GM19324 (cell line): ENCODE measurements around the gene TUBB4B.
A peak's percentile ranks its signal among the peaks of the same experiment; 100 is the strongest.

Experiments
- ATAC-seq: cut with Tn5 transposase; IDR thresholded peaks from one replicate; pipeline ENCODE4 v1.9.1; 2021; ENCODE audit warnings: mild to moderate bottlenecking, moderate library complexity; ENCODE audit not compliant: unreplicated experiment, low FRiP score

The TUBB4B gene

DNA sequence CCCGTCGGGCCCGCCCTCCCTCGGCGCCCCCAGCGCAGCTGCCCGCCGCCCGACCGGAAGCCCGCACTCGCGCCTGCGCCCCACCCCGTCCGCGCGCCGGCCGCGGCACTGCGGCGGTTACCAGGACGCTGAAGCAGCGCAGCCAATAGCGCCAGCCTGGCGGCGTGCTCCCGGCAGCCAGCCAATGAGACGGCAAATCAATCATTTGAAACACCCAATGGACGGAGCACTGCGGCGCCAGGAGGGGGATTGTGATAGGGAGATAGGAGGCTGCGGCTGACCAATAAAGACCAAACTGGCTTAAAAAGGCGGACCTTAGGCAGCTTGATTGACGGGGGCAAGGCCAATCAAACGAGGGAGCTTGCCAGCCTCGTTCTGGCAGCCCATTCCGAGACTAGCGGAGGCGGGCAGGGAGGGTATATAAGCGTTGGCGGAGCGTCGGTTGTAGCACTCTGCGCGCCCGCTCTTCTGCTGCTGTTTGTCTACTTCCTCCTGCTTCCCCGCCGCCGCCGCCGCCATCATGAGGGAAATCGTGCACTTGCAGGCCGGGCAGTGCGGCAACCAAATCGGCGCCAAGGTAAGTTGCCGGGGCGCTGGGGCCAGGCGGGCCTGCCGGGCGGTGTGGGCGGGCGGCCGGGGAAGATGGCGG, at the start of gene TUBB4B:
TUBB4B (plus strand) TSS at position 447 of the 649 bp plus-strand sequence; CDS start at position 521, 74 bp downstream.
- ATAC-seq: peak; percentile 85

DNA sequence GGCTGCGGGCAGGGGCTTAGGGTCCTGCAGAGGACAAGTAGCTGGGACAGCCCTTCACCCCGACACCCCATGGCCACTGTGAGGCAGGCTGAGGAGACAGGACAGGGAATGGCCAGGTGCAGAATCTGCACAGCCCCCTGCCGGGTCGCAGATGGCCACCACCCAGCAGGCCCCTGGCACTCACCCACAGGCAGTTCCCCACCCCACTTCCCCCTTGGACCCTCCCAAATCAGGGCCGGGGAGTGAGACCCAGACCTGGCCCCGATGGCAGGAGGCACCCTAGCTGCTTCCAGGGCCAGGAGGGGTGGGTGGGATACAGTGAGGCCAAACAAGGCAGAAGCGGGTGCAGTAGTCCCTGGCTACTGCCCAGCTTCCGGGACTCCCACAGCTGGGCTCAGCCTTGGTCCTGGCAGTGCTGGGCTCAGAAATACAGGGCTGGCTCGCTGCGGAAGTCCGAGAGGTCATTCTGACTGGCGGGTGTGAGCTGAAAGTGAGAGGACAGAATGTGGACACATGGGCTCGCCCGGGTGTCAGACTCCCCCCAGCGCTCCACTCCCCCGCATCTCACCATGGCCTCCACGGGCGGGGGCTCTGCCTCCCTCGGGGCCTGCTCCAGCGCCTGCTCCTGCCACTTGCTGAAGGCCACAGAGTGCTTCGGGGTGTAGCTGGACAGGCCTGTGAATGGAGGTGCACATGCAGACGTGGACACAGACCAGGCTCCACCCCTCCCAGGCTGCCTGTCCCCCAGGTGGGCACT, 49.2 kb upstream of the TUBB4B start:
- no peak for ATAC-seq

DNA sequence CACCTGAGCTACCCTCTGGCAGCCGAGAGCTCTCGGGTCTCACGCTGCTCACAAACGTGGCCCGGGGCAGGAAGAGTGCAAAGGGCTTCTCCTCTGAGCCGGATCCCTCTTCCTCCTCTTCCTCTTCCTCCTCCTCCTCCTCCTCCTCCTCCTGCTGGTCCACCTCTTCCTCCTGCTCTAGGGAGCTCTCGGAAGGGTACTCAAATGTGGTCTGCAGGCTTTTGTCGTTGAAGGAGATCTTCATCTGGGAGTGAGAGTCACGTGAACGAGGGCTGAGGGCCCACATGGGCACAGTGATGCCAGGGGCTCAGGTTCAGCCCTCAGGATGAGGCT, 48.7 kb upstream of the TUBB4B start:
- no peak for ATAC-seq

DNA sequence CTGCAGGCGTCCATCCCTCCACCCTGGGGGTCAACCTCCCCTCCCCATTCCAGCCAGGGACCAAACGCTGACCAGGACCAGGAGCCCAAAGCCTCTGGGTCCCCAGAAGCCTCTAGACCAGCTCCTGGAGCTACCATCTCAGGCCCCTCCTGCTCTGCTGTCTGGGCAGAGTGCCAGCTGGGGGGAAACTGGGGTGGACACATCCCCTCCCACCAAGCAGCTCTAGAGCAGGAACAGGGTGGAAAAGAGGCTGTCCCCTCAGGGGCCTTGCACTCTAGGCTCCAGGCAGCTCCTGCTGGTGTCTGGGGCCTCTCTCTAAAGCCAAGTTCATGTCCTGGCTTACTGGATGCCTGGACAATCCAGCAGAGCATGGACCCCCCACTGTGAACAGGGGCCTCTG, 48.2 kb upstream of the TUBB4B start:
- no peak for ATAC-seq

DNA sequence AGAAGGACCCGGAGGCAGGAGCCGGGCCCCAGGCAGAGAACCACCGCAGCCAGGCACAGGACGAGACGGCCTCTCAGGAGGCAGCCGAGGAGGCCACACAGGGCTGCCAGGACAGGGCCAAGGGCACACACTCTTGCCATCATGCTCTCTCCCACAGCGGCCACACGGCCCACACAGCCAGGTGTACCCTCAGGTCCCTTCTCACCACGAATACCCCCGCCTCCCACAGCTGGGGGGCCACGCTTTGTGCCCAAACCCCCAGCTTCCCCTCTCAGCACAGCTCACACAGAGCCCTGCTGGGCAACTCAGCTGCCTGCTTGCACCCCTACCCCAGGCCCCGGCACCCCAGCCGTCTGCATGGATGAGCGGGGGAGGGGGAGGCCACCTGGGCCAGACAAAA, 47.3 kb upstream of the TUBB4B start:
- no peak for ATAC-seq

DNA sequence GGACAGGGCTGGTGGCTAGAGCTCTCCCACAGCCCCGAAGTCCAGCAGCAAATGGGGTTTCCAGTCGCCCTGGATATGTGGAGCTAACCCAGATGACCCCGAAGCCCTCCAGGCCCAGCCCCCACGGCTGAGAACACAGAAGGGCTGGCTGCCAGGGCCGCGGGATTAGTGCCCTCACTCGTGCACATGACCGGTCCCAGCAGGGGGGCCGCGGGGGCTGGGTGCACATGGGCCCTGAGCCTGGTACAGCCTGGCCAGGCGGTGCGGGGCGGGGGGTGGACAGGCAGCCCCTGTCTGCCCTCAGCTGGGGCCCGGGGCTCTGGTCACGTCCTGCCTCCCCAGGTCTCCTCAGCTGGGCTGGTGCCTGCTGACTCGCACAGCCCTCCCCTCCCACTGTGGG, 46.7 kb upstream of the TUBB4B start:
- ATAC-seq: no peak

DNA sequence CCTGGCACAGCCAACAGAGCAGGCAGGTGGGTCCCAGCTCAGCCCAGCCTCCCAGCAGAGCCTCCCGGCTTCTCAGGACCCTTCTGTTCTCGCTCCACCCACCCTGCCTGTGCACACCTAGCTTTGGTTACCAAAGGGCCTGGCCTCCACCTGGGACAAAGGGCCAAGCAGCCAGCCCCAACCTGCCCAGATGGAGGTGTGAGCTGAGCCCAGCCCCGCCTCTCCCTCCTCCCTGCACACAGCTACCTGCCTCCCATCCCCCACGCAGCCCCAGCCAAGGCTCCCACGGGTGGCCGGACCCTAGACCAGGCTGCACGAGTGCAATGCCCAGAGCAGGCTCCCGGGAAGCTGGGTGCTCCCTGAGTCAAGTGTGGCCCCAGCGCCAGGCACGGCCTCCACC, 46.2 kb upstream of the TUBB4B start:
- no peak for ATAC-seq

DNA sequence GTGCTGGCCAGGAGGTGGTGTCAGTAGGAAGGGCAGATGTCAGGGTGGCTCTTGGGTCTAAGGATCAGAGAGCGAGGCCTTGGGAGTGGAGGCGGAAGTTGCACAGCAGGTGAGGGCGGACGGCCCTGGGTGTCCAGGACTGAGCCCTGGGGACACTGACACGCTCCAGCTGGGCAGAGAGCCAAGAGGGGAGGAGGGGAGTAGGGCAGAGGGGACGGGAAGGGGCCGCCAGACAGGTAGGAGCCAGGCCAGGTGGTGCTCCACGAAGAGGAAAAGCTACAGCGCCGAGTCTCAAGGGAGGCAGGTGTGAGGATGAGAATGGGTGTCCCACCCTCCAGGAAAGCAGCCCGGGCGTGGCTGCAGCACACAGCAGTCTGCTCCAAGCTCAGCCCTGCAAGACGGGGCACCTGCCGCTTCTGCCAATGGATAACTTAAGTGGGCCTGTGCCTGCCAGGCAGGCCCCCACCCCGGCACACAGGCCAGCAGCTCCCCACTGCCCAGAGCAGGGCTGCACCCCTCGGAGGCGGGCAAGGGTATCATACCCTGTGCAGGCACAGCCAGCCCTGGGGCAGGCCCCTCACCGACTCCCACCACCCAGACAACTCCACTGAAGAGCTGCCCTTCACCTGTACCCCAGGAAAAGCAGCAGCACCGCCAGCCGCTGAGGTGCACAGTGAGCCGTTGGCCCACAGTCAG, 45.4 kb upstream of the TUBB4B start:
- ATAC-seq: no peak

DNA sequence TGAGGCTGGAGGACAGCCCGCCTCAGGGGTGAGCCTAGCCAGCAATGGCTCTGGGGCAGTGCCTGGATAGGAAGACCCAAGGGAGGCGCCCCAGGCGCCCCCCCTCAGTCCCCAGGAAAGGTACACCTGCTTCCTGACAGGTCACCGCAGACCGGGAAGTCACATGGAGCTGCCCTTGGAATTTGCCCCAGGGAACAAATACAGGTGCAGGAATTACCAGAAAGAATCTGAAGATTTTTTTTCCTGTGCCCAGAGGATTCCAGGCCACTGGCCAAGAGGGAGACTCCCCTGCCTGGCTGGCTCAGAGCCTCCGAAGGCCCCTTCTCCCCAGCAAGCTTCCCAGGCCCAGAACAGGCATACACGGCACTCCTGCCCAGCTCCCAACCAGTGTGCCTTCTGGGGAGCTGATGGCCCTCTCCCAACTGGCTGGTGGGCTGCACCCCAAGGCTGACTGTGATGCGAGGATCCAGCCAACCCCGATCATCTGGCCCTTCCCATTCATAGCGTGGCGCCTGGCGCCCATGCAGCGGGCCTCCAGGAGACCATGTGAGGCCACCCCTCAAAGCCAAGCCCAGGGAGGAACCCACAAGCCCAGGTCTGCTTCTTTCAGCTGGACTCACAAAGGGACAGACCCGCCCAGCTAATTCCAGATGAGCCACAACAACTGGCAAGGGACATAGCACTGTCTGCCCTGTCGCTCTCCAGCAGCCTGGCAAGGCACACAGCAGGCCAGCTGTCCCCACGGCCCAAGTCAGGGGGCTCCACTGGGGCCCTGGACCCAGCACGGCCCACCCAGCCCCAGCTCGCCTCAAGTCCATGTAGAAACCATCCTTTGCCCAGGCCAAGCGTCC, 42.8 kb upstream of the TUBB4B start:
- ATAC-seq: no peak

DNA sequence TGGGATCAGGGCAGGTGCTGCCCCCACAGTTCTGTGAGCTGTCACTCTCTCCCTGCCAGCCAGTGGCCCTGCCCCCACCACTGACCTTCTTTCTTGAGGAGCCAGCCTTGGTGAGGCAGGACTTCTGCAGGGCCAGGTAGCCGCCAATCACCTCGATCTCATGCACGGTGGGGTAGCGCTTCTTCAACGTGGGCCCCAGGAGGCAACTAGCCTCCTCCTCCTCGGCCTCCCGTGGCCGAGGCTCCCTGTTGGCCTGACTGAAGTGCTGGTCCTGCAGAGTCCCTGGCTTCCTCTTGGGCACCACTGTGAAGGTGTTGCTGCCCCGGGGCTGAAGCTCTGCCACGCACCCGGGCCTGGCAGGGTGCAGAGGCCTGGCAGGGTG, 42.2 kb upstream of the TUBB4B start:
- ATAC-seq: no peak

DNA sequence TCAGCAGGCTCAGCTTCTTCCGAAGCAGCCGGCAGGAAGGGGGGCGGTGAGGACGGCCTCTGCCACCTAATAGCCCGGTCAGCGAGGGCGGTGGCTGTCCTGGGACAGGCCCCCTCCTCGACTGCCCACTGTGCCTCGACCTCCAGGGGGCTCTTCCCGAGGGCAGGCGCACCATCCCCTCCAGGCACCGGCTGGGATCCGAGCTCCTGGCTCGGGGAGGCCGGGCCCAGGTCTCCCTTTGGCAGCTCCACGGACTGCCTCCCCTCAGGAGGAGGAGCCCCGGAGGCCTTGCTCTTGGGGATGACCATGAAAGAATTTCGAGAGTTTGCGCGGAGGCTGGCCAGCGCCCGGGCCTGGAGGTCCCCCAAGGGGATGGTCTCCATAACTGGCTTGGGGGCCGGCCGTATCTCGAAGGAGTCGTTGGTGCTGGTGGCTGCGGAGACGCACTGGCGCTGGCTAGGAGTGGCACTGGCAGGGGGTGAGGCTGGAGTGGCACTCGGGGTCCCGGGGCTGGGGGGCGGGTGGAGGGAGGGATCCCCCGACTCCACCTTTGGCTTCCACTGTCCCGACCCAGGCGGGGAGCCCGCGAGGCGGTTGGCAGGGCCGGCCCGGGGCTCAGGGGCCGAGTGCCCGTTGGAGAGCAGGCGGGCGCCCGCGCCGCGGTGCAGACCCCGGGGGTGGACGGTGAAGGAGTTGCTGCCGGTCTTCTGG, 41.5 kb upstream of the TUBB4B start:
- ATAC-seq: no peak

DNA sequence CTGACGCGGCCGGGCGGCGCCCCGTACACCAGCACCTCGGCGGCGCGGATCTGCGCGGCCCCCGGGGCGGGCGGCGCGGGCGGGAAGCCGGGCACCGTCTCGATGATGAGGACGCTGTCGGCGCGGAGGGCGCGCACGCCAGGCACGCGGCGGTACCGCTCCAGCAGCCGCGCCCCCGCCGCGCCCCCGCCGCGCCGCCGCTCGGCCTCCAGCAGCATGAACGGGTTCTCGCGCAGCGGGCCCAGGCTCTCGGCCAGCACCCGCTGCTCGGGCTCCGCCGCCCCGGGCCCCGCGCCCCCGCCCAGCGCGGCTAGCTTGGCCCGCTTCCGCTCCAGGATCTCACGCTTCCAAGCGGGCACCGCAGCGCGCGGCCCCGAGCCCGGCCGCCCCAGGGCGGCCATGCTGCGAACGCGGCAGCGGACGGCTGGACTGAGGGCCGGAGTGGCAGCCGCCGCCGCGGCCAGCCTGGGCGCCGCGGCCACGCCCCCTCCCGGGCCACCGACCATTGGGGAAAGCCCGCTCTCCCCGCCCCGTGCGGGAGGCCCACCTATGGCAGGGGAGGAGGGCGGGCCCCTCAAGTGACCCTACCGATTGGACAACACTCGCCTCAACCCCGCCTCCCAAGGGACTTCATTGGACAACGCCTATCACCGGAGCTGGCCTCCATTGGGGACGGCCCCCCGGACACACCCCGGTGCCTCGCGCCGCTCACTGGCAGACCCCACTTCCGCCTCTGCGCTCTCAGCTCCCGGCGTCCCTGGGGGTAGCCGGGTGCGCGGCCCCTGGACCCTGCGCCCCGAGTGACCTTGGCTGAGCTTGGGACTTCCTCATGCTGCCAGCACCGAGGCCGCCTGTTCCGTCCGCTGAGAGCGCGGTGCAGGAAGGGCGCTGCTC, 40.5 kb upstream of the TUBB4B start, which contains the start of gene TPRN:
TPRN (minus strand) TSS at position 431 of the 894 bp plus-strand sequence; CDS start at position 401, 30 bp downstream.
- peak; percentile 87 for ATAC-seq

DNA sequence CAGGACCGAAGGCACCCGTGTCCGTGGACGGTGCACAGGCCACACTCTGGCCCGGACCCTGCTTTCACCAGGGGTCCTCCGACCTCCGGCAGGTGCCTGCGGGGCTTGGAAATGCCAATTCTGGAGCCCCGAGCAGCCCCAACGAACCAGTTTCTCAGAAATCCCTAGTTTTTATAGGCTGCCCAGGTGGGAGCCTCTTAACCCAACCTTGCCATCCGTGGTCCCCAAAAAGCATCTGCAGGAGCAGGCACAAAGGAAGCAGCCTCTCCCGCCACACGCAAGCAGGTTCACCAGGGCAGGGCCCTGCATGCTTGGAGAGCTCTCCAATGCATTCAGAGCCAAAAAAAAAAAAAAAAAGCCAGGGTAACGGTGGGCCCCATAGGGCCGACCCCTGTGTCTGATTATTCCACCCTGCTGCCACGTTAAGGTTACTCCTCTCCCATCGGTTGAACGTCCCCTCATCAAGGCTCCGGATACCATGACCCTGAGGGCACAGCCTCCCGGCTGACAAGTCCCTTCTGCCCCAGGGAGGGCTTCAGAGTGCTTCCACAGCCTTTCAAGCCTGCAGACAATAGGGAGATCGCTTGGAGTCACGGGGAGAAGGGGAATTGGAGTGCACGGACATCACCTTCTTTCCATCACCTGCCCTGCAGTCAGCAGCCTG, 39.8 kb upstream of the TUBB4B start:
- ATAC-seq: no peak

DNA sequence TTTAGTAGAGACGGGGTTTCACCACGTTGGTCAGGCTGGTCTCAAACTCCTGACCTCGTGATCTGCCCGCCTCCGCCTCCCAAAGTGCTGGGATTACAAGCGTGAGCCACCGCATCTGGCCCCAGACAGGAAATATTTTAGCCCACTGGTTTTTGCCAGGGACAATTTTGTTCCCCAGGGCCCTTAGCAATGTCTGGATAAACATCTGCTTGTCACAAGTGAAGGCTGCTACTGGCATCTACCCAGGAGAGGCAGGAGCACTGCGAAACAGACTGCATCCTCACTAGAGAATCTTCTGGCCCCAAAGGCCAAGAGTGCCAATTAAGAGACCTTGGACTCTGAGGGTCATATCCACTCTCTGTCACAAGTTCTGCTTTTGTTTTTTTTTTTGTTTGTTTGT, 38.1 kb upstream of the TUBB4B start:
- no peak for ATAC-seq

DNA sequence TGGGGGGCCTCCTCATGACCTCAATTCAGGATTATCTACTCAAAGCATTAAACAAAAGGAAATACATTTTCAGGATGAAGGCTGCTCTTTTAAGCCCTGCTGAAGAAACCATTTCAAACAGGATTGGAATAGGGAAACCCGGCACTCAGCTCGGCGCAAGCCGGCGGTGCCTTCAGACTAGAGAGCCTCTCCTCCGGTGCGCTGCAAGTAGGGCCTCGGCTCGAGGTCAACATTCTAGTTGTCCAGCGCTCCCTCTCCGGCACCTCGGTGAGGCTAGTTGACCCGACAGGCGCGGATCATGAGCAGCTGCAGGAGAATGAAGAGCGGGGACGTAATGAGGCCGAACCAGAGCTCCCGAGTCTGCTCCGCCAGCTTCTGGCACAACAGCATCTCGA, 36.4 kb upstream of the TUBB4B start:
- no peak for ATAC-seq

DNA sequence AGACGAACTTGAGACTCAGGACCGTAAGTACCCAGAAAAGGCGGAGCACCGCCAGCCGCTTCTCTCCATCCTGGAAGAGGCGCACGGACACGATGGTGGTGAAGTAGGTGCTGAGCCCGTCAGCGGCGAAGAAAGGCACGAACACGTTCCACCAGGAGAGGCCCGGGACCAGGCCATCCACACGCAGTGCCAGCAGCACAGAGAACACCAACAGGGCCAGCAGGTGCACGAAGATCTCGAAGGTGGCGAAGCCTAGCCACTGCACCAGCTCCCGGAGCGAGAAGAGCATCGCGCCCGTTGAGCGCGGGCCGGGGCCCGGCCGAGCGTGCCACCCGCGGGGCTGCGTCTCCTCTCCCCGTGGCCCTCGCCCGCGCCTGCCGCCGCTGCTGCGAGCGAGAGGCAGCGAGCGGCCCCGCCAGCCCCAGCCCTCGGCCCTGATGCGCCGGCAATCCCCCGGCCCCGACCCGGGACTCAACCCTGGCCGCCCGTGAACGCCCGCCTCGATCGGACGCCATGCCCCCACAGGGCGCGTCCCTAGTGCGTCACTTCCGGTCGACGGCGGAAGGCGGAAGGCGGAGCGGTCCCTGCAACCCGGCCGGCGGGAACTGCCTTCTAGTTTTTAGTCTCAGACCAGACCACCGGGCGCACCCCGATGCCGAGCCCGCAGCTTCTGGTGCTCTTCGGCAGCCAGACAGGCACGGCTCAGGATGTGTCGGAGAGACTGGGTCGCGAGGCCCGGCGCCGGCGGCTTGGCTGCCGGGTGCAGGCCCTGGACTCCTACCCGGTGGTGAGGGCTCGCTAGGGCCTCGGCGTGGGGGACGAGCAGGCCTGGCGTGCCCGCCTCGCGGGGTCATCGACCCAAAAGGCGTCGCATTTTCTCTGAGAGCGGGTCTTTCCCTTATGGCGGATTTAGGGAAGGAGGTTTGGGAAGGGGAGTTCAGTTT, 35.7 kb upstream of the TUBB4B start, which contains the start of the genes NDOR1 and TMEM203:
NDOR1 (plus strand) TSS at position 575 of the 944 bp plus-strand sequence; CDS start at position 653, 78 bp downstream.
TMEM203 (minus strand) TSS at position 523 of the 944 bp plus-strand sequence; CDS start at position 289, 234 bp downstream.
- peak; percentile 44 for ATAC-seq

DNA sequence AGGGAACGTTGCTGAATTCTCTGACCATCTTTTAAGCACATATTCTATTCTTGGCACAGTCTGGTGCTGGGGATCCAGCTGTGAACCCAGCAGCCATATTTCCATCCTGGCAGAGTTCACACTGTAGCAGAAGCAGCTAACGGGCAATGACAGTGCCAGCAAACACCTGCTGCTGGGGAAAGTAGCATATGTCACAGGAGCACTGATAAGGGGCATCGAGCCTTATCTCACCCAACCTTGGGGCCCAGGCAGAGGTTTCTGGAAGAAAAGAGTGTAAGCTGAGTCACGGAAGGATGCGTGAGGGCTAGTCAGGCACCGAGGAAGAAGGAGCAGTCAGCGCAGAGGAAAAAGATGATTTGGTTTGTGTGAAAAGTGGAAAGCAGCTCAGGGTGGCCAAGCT, 34.5 kb upstream of the TUBB4B start:
- no peak for ATAC-seq
